HG02884 (cell line): ENCODE data around the gene TEX30.
A peak's percentile ranks its signal among the peaks of the same experiment; 100 is the strongest.
"Not testable (repeated sequence)": the region's sequence is repeated elsewhere in the genome, so short reads cannot be mapped to it uniquely, and the experiment has no call there.

ENCODE experiments used
- ATAC-seq: cut with Tn5 transposase; IDR thresholded peaks from one replicate; pipeline ENCODE4 v1.9.1; 2021; ENCODE audit warnings: mild to moderate bottlenecking, moderate library complexity; ENCODE audit not compliant: unreplicated experiment

The TEX30 gene

DNA sequence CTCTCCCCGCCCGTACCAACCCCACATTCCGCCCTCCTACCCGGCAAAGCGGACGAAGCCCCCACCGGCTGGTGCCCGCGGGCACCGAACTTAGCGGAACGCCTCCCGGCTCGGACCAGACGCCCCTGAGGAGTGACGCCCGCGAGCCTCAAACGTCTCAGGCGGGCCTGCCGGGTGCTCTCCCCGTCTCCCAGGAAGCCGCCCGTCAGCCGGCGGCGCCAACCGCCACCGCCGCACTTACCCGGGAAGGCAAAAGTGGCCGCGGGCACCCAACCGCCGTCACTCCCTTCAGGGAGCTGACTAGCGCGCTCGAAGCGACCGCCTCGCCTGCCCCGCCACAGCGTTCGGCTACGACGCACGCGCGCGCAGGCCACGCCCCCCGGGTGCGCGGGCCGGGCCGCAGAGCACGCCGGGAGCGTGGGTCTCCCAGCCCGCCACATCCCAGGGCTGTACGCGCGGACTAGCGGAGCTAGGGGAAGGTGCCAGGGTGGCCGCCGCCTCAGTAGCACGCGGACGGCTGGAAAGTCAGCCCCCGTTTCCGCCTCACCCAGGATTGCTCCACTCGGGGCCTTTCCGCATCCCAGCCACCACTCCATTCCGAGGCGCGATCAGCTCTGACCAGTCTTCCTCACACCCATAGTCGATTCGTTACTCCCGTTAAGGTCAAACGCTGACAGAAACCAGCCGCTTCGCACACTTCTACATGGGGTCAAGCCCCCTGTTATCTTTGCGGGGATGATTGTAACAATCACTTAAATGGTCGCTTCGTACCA, at the start of gene TEX30:
Gene TEX30, minus strand, starts transcription at position 346 of the 773 bp plus-strand sequence. CDS start 3,760 bp downstream, outside the sequence.
- ATAC-seq, result peak; percentile 89

DNA sequence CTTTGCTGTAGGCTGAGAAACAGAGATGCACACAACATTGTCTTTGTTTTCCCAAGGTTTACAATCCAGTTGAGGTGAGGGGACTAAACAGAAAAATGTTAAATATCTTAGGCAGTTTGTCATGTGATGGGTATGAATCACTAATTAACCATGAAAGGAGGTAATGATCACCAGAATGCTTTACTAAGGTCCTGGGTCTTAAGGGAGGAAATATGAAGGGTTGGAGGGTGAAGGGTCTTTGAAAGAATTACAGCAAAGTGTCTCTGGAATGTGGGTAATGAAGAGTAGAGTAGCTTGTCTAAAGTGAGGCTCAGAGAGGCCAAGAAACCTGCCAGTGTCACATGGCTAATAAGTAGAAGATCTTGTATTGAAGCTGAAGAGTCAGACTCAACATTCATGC, 44.3 kb upstream of the TEX30 start:
- ATAC-seq, result no peak

DNA sequence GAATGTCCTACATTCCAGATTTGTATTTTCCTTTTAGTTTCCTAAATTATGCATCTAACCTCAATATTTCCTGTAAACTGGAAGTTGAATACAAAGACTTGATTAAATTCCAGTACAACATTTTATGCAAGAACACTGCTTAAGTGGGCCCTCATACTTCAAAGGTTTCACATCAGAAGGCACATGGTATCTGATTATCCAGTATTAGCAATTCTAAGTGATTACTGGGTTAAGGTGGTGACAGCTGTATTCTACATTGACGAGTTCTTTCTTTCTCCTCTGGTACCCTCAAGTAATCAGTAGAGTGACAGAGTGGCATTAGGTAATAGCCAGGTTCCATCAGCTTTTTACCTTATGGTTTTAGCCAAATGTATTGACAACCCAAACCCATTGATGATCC, 43.7 kb upstream of the TEX30 start:
- no peak for ATAC-seq

DNA sequence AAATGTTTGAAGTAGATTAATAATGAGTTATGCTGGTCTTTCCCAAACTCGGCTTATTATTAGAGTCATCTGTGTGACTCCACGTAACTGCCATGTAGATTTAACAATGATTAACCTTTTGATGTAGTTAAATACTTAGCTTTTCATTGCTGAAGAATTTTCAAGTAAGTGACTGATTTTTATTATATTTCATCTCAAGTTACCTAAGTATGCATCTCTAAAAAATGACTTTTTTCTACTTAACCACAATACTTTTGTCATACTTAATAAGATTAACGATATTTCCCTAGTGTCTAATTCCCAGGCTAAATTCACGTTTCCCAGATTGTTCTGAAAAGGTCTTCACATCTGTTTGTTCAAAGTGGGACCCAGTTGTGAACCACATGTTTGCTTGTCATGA, 43.1 kb upstream of the TEX30 start:
- no peak for ATAC-seq

DNA sequence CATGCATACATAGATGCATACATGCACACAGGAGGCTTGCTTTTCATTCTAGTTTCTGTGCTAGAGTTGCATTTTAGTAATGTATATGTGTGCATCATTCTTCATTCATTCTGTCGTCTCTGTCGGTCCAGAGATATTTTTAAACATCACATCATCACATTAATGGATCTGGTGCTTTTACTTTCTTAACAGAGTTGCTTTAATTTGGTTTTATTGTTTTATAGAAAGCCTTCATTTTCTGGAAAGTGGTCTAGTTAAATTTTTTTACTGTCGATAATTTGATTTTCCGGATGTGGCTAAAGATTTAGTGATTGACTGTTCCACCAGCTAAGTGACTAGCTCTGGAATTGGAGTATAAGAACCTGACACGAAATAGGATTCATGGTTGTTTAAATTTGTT, 42.2 kb upstream of the TEX30 start:
- no peak for ATAC-seq

DNA sequence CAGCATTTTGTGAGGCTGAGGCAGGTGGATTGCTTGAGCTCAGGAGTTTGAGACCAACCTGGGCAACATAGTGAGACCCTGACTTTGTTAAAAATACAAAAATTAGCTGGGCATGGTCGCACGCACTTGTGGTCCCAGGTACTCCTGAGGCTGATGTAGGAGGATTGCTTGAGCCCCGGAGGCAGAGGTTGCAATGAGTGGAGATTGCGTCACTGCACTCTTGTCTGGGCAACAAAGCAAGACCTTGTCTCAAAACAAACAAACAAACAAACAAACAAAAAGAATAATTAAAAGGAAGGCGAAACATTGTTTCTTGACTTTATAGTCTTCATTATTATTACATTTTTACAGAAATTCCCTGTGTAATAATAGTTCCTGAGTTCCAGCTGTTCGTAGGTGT, 41.2 kb upstream of the TEX30 start:
- no peak for ATAC-seq

DNA sequence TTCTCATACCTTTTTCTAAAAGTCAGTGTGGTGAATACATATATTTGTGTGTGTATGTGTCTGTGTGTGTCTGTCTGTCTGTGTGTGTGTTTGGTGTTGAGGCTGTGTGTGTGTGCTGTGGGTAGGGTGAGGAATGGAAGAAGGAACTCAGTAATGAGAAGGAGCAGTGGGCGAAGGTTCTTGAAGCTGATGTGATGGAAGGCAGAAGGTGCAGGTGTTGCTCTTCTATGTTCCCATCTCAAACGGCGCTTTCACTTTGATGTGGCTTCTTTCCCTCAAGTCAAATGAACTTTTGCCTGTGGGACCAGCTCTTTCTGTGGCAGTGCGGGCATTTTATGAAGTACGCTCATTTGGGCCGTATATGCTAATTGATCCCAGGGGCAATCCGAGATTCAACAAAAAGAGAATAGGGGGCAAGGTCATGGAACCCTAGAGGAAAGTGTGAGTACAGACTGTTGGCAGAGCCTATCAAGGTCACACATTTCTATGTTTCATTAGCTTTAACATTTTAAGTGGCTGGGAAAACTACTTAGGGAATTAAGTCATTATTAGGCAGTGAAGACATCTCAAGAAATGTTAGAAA, 40.5 kb upstream of the TEX30 start:
- ATAC-seq, result peak; percentile 54

DNA sequence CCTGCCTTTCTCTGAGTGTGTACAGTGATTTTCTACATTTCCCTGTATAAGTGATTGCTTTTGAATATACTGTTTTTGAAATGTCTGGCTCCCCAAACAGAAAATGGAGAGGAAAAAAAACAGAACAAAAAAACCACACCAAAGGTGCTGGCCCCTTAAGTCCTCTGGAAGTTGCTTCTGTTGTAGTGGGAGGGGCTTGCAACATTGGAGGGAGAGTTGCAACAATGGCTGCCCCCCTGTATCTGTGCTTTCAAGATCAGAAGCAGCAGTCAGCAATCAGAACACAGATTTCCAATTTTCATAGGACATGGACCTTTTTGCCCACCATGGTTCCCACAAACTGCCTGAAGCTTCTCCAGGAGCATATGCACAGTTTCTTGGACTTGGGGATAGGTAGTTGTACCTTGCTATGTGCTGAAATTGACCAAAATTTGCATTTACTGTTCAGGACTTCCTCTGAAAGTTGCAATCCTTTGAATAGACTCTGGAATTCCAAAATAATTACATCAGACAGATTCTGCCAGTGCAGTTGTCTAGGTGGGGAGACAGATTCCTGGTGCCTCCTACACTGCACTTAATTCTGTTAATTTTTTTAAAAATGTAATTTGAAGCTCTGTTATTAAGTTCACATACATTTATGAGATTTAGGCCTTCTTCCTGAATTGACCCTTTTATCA, 39.2 kb upstream of the TEX30 start:
- ATAC-seq, result no peak

DNA sequence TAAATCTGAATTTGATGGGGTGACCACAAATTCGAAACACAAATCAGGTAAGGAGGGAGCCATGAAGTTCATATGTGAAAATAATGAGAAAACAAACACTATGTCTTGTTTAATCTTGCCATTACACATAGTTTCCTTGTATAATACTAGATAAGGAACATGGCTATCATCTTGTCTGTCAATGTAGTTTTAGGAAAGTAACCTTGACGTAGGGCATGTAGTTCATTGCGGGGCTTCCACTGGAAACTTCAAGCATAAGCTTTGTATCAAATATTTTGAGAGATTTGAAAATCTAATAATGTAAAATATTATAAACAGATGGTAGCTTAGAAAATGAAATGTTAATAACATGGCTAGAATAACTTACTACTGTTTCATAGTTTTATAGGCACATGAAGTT, 34.1 kb upstream of the TEX30 start:
- ATAC-seq, result no peak

DNA sequence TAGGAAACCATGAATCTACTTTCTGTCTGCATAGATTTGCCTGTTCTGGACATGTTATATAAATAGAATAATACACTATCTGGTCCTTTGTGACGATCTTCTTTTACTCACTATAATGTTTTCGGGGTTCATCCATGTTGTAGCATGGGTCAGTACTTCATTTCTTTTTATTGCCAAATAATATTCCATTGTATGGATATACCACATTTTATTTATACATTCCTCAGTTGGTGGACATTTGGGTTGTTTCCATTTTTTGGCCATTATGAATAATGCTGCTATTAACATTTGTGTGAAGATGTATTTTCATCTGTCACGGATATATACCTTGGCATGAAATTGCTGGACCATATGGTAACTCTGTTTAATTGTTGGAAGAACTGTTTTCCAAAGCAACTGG, 32.1 kb upstream of the TEX30 start:
- ATAC-seq, result no peak

DNA sequence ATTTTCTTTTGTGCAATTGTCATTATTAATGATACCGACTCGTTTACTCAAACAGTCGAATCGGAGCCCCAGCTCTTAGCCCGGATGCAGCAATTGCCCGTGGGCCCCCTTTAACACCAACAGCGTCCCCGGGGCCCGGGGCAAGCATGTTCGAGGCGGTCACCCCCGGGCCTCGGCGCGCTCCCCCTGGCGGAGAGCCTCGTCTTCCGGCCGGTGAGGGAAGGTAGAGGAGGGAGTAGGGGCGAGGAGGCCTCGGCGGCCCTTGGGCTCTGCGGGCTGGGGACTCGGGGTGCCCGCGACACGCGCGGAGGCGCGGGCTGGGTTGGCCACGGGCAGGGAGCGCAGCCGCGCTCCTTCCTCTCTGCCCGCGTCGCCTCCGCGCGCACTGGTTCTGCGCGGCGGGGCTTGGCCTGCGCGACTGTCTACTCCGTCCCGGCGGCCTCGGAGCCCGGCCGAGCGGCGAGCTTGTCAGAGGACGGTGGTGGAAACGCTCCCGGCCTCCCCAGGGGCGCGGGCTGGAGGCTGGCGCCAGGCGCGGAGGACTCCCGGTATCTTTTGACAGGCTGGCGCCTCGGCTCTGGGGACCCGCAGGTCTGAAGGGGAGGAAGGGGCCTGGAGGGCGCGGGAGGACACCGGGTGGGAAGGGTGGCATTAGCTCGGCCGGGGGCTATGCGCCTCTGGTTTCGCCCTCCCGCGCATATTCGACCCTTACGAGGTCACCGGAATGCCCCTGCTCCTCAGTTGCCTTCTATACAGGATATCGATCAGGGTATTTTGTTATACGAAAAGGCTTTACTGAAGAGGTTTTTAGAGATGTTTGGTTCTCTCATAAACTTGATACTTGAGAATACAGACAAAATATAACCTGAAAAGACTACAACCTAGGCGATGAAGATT, 26.8 kb upstream of the TEX30 start:
- peak; percentile 70 for ATAC-seq

DNA sequence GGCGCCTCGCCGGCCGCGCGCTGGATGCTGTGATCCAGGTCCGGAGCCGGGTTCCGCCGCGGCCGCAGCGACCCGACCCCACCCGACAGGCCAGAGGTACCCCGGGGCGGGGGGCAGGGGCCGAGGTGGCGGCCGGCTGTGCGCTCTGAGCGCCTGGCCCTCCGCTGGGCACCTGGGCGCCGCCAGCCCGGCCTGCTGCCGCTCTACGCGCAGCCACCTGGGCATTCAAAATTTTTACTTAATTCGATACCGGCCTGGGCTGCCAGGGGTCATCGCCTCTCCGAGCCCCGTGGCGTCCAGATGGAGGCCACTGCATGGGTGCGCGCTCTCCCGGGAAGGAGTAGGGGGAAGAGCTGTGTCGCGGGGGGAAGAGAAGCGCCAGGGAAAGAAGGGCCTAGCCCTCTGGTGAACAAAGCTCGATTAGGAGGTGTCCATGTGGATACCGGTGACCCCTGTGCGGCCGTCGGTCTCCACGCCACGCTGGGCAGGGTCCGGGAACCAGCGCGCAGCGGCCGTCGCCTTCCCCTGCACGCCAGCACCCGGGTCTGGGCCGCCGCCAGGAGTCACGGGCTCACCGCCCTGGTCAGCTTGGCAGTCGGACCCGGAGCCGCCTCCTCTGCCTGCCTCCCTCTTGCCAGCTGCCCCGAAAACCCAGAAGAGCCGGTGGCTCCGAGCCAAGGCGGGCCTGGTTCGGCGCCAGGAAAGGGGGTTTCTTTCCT, 26.0 kb upstream of the TEX30 start:
- peak; percentile 3 for ATAC-seq

DNA sequence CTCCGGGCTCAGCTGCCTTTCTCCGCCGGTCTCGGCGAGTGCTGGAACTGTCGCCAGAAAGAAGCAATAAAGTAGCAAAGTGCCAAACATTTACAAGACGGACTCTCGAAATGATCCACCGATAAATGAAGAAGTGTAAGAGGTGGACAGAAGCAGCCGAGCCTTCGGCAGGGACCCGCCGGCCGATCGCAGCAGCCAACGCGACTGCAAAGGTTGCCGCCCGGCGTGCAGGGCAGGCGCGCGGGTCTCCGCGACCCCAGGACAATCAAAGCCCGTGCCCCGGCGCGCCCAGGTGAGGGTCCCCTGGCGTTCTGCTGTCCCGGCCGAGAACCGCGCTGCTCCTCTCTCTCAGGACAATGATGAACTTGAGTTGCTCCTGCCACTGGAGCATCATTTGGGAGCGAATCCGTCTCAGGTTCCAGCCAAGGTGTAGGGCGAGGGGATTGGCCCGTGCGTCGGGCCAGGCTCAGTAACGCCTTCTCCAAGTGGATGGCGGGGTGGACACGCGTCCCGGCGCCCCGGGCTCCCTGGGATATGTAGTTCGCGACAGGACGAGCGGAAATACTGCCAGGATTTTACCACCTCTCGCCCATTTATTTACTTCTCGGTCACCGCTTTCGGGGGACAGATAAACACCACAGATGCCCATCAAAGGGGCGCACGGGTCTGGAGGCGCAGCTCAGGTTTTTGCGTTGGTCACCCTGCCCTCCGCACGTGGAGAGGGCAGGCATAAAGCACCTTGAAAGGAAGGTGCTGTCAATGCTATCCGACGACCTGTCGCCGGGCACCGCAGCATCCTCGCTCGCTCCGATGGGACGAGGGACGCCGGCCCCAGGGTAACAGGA, 25.2 kb upstream of the TEX30 start, which contains the start of the genes BIVM and POGLUT2:
Gene BIVM, plus strand, starts transcription at position 539 of the 845 bp plus-strand sequence. CDS start 8,149 bp downstream, outside the sequence.
Gene POGLUT2, minus strand, starts transcription at position 396 of the 845 bp plus-strand sequence. Its CDS starts 306 bp downstream, at position 90.
- ATAC-seq, result peak; percentile 78

DNA sequence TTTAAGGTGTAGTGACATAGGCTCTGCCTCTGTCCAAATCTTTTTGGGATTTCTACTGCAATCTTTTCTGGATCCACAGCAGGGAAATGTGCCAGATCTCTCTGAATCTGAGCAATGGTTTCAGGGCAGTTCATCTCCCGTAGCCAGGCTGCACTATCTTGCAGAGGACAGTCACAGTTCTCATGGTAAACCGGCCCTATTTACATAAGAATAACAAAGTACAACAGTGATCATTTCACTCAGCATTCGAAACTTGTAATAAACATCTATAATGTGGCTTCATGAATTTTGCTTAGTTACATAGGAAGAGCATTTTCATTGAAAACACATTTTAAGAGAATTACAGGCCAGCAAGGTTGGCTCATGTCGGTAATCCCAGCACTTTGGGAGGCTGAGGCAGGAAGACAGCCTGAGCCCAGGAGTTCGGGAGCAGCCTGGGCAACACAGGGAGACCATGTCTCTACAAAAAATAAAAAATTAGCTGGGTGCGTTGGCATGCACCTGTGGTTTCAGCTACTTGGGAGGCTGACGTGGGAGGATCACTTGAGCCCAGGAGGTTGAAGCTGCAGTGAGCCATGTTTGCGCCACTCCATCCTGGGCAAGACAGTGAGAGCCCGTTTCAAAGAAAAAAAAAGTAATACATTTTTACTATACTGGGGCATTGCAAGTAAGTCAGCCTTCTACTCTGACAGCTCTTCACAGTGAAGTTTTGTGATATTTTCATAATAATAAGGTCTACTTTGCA, 20.2 kb upstream of the TEX30 start:
- no peak for ATAC-seq

DNA sequence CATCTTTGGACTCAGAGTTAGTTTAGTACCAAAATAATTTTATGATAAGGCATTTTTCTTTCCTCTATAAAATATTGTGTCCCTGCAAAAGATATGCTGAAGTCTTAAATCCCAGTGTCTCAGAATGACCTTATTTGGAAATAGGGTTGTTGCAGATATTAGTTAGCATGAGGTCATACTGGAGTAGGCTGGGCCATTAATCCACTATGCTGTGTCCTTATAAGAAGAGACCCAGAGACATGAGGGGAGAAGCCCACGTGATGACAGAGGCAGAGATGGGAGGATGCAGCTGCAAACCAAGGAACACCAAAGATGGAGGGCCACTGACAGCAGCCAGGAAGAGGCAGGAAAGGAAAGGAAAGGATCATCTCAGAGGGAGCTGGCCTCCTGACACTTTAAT, 18.8 kb upstream of the TEX30 start:
- ATAC-seq, result no peak

DNA sequence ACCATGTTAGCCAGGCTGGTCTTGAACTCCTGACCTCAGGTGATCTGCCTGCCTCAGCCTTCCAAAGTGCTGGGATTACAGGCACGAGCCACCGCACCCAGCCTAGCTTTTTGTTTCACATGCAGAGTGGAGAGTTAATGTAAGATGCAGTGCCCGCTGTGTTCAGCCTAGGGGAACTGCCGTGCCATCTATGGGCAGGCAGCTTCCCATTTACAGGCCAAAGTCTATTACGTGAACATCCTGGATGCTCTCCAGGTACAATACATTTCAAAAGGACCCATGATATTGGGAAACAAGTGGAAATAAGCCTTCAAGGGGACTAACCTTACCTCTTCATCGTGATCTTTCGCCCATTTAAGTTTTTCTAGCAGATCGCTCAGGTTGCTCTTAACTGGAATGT, 15.1 kb upstream of the TEX30 start:
- no peak for ATAC-seq

DNA sequence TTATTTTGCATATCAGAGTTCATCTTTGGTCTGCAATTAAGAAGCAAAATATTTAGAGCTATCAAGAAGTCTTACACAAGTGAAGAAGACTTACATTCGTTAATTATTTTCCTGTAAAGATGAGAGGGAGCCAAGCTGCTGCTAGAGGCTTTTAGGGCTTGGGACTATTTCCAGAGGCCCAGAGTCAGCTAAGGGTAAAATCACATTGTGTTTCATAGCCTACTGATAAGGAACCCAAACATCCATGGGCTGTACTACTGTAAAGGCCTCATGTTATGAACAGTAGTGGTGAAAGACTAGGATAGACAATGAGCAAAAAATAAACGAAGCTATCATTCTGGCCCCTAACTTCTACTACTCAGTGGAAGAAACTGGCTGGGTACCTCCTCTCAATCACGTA, 10.9 kb upstream of the TEX30 start:
- no peak for ATAC-seq

DNA sequence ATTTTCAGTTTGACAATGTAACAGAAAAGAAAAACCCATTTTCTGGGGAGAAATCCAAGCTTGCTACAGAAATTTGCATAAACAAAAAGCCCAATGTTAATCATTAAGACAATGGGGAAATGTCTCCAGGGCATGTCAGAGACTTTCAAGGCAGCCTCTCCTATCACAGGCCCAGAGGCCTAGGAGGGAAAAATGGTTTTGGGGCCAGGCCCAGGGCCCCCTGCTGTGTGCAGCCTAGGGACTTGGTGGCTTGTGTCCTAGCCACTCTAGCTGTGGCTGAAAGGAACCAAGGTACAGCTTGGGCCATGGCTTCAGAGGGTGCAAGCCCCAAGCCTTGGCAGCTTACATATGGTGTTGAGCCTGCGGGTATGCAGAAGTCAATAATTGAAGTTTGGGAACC, 8.0 kb upstream of the TEX30 start:
- no peak for ATAC-seq

DNA sequence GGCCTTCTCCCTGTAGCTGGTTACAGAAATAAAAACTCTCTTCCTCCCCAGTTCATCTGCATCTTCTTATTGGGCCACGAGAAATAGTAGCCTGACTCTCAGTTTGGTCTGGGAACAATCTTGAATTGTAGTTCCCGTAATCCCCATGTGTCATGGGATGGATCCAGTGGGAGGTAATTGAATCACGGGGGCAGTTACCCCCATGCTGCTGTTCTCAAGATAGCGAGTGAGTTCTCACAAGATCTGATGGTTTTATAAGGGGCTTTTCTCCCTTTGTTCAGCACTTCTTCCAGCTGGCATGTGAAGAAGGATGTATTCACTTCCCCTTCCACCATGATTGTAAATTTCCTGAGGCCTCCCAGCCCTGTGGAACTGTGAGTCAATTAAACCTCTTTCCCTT, 7.1 kb upstream of the TEX30 start:
- ATAC-seq, result not testable (repeated sequence)
